Measurements from ENCODE around the gene OSER1.
A peak's percentile ranks its signal among the peaks of the same experiment; 100 is the strongest.
"Not testable (repeated sequence)": the region's sequence is repeated elsewhere in the genome, so short reads cannot be mapped to it uniquely, and the experiment has no call there.

OSER1 gene

GRCh38 chr20:44210406-44211176, at the start of gene OSER1:
Gene OSER1, minus strand, starts transcription at chr20:44210771. Its CDS starts 3,814 bp downstream, at chr20:44206957.
- DNase-seq = peak; percentile 97

GRCh38 chr20:44258226-44258890, 47.8 kb upstream of the OSER1 start:
- DNase-seq = no peak

- DNase-seq = no peak
These were observed 46.4 kb upstream of the OSER1 start for GRCh38 chr20:44256961-44257360.

- DNase-seq = no peak
These were observed 45.4 kb upstream of the OSER1 start for GRCh38 chr20:44255942-44256341.

- no peak for DNase-seq
These were observed 43.5 kb upstream of the OSER1 start for GRCh38 chr20:44254073-44254472.

DNA sequence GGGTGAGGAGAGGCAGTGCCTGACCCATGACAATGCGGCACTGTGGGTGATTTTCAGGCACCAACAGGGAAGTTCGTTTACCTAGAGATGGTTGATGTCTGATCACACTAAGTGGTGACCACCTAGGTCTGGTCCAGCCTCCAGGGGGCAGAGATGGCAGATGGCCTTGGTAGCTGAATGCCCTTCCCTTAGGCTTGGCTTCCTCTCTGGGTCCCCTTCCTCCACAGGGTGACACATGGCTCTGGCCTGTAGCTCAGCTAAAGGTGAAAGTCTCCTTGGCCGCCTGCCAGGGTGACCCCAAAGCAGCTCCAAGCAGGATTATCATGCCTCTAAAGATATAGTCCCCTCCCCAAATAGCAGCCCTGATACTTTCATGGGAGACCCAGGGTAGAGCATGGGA, 43.0 kb upstream of the OSER1 start:
- DNase-seq = no peak

DNA sequence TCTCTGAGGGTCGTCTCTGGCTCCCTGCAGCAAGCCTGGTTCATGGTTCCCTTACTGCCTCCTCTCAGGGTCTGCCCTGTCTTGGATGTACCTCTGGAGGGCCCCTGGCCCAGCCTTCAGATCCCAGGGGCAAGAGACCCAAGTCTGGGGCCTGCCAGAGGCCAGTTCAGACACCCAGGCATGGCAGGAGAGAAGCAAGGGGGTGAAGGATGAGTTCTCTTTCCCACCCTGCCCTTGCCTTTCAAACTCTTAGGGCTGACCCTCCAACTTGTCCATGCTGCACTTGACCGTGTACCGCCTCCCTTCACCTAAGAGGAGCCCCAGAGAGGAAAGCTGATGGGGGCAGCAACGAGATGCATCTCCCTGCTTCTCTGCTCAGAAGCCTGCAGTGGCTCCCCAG, 40.7 kb upstream of the OSER1 start:
- DNase-seq = no peak

GRCh38 chr20:44248410-44248759, 37.8 kb upstream of the OSER1 start:
- no peak for DNase-seq

DNA sequence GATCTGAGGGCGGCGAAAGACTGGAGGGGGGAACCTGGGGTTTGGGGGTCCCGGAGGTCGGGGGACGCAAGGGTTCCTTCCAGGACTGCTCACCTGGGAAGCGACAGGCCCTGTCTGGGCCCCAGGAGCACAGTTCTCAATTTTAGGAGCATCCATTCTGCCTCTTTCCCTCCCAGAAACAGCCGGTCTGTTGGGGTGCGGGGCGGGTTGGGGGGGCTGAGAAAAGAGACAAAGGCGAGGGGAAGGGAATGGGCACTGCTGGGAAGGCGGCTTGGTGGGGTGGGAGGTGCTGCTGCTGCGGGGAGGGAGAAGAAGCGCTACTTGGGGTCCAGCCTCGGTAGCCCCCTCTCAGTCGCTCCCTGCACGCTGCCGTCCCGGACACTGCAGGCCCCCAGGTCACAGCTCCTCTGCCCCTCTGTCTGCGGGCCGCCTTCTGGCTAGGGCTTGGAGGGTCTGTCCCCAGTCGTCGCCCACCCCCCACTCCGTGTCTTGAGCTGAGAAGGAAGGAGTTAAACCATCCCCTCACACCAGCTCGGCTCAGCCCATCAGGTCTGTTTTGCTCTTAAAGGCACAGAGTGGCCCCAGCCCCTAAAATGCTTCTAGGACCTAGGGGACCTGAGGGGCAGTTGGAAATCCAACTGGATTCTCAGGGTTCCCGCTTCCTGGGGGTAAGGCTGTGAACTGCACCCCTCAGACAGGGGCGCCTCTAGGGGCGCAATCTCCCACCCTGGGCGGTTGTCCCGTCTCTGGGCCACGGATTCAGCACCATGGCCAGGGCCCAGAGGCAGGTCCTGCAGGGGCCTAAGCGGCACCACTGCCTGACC, 37.2 kb upstream of the OSER1 start:
- DNase-seq = peak; percentile 67

- DNase-seq = no peak
These were observed 36.6 kb upstream of the OSER1 start, which contains the start of gene GDAP1L1 for GRCh38 chr20:44247131-44247571. Gene GDAP1L1, plus strand, starts transcription at chr20:44247308. Its CDS starts 27 bp downstream, at chr20:44247335.

GRCh38 chr20:44245977-44246376, 35.4 kb upstream of the OSER1 start:
- no peak for DNase-seq

GRCh38 chr20:44241796-44242195, 31.2 kb upstream of the OSER1 start:
- DNase-seq = no peak

- not testable (repeated sequence) for DNase-seq
These were observed 26.3 kb upstream of the OSER1 start for GRCh38 chr20:44236840-44237239.

- peak; percentile 17 for DNase-seq
These were observed 25.1 kb upstream of the OSER1 start for GRCh38 chr20:44235702-44236101.

- DNase-seq = no peak
These were observed 24.2 kb upstream of the OSER1 start for GRCh38 chr20:44234566-44235317.

- DNase-seq = no peak
These were observed 23.0 kb upstream of the OSER1 start for GRCh38 chr20:44233436-44234016.

DNA sequence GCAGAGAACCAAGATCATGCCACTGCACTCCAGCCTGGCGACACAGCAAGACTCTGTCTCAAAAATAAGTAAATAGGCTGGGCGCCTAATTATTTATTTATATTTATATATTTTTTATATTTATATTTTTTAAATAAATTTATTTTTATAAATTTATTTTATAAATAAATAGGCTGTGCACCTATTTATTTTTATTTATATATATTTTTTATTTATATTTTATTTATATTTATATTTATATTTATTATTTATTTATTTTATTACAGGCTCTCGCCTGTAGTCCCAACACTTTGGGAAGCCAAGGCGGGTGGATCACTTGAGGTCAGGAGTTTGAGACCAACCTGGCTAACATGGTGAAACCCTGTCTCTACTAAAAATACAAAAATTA, 21.9 kb upstream of the OSER1 start:
- DNase-seq = not testable (repeated sequence)

DNA sequence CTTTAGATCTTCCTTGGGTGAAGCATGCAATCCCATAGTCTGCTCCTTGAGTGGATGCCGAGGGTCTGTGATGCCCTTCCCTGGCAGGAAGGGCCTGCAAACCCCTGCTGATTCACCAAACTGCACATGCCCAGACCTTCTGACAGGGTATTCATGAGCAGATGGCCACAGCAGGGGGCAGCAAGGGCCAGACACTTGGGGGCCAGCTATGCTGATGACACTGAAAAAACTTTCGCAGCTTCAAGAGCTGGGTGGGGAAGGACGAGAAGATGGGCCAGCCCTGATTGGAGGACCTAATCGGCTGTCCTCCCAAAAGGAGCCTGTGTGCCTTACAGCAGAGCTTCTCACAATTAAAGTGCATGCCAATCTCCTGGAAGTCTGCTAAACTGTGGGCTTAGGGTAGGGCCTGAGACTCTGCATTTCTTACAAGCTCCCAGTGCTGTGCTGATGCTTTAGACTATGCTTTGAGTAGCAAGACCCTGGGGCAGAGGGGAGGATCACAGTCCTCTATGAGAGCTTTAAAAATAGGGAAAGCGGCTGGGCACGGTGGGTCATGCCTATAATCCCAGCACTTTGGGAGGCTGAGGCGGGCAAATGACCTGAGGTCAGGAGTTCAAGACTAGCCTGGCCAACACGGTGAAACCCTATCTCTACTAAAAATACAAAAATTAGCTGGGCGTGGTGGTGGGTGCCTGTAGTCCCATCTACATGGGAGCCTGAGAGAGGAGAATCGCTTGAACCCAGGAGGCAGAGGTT, 21.3 kb upstream of the OSER1 start:
- DNase-seq = no peak

DNA sequence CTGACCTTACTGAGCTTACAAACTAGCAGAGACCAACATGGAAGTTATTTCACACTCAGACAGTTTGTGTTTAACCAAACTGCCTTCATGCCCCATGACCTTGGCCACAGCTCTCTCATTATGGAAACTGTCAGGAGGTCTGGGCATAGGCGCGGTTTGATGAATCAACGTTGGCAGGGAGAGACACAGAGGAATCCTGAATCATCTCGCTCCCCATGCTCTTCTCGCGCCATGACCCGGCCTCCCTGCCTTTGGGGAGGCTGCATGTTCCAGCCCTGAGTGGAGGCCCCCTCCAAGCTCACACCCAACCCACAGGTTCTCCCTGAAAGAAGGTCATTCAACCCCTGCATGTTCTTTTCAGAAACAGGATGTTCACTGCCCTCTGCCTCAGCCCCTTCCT, 20.6 kb upstream of the OSER1 start:
- DNase-seq = no peak

GRCh38 chr20:44228465-44229258, 18.1 kb upstream of the OSER1 start:
- DNase-seq = no peak

GRCh38 chr20:44224637-44225036, 14.1 kb upstream of the OSER1 start:
- DNase-seq = no peak

Measured in RPMI8226 (cell line).